NCI-H1417 (cell line): Measurements from ENCODE around the gene ANKRD12.
"Not testable (repeated sequence)": the region's sequence is repeated elsewhere in the genome, so short reads cannot be mapped to it uniquely, and the experiment has no call there.

ENCODE experiments used
- DNase-seq, 3 experiments: peaks; one replicate each; lab custom pipeline; 2025; lab: John Stamatoyannopoulos, UW

ANKRD12 gene

DNA sequence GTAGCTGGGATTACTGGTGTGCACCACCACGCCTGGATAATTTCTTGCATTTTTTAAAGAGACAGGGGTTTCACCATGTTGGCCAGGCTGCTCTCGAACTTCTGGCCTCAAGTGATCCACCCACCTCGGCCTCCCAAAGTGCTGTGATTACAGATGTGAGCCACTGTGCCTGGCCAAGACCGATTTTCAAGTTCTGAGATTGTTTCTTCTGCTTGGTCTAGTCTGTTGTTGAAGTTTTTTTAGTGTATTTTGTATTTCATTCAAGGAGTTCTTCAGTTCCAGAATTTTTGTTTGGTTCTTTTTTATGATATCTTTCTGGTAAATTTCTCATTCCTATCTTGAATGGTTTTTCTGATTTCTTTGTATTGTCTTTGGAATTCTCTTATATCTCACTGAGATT lies 96.4 kb downstream of the ANKRD12 start:
- DNase-seq, result no peak

DNA sequence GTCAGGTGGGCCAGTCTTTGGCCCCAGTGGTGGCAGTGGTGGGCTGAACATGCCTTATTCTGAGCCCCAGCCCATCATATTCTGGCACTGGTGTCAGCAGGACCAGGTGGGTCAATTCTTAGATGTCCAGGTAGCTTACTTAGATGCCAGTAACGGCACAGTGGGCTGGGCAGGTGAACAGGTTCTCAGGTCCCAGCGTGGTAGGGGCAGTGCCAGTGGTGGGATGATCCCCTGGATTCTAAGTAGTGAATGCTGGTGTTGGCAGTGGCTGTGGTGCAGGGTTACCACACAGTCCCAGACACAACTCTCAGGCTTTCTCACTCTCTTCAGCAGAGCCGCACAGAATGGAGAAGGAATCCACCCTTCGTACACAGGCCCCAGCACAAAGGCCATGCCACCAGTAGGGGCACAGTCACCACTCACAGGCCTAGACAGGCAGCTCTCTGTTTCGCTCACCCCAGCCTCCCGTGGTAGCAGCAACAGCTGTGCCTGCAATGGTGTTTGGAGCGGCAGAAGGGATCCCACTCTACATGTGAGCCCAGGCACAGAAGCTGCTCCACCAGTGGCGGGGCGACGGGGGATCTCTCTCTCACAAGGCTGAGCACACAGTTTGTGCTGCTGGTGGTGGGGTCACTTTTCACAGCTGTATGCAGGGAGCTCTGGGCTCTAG lies 97.3 kb downstream of the ANKRD12 start:
- no peak for DNase-seq

DNA sequence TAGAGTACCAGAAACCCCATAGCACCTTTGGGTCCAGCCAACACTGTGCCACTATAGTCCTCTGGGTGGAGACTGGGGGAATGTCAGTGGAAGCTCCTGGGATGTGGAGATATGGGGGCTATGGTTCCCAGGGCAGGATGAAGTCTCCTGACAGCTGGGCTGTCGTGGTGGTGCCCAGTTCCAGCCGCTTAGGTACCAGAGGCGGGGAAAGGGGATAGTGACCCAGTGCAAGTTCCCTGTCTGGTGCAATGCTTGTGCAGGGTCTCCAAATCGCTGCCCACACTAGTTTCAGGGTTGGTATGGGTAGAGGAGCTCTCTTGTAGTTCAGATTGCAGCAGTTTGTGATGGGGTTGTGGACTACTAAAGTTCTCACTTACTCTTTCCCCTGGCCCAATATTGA lies 97.9 kb downstream of the ANKRD12 start:
- DNase-seq, result no peak

DNA sequence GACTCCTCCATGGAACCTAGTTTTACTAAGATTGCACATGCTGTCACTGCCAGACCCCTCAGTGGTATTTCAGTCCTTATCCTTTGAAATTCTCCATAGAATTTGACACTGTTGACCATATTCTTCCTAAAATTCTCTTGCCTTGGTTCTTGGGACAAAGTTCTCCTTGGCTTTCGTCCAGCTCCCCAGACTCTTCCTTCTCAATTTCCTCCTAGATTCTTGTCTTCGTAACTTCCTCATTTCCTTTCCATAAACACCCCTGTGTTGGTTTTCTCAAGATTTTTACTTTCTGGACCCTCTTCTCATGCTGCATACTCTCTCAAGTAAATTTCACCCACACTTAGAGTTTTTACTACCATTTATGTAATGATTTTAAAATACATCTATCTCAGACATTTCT lies 101.4 kb downstream of the ANKRD12 start:
- no peak for DNase-seq

DNA sequence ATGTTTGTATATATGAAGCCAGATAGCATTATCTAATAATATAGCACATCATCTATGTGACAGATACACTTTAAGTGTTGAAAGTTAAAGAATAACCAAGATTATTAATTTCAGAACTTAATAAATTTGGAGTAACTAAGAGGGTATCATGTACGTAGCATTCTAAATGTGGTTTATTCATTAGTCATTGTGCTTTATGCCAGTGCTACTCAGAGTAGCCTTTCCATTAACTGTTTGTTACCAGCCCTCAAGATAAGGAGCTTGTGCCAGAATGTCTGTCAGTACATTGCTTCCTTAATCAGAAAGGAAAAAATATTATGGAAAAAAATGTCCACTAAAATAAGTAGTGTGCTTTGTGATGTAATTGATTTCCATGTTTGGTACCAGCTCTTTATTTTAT lies 103.1 kb downstream of the ANKRD12 start:
- DNase-seq, result no peak

DNA sequence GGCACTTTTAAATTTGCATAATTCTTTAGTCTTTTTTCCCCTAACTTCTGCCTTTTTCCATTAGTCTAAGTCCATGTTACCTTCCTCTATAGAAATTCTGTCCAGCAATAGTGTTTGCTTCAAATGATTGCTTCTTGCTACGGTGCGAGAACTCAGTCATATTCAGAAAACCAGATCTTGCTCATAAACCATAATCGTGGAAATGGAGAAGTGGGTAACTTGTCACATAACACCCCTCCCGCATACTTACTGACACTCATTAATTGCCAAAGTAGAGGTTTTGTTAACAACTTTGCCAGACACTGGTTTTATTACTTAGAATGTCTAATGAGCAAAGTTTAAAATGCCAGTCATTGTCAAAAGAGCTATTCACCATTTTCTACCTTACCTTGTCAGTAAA lies 103.7 kb downstream of the ANKRD12 start:
- no peak for DNase-seq

DNA sequence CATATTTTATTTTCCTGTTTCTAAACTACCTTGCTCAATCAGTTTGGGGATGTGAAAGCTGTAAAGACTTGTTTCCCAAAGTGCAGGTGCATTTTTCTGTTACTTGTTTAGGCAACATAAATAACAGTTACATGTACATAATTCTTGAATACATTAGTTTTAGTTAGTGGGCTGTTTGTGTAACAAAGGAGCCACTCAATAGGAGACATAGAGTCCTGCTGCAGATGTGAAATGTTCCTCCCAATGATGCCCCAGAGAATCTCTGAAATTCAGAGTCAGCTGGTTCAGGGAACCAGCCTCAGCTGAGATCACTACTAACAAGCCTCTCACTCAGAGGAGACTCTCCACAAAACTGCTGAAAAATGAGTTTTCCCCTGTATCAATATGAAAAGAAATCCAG lies 106.4 kb downstream of the ANKRD12 start:
- DNase-seq, result no peak

DNA sequence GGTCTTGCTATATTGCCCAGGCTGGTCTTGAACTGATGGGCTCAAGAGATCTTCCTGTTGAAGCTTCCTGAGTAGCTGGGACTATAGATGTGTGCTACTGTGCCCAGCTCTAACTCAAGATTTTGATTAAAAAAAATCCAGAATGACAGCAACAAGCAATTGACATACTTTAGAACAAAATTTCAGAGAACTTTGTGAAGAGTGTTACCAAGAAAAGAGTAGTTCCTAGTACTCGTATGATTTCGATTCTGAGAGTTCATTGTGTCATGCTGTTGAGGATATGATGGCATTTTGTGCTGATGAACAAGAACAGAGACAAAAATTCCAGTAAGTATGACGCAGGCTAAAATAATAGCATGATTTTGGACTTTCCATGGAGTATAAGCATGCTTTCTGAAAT lies 107.8 kb downstream of the ANKRD12 start:
- DNase-seq, result no peak

DNA sequence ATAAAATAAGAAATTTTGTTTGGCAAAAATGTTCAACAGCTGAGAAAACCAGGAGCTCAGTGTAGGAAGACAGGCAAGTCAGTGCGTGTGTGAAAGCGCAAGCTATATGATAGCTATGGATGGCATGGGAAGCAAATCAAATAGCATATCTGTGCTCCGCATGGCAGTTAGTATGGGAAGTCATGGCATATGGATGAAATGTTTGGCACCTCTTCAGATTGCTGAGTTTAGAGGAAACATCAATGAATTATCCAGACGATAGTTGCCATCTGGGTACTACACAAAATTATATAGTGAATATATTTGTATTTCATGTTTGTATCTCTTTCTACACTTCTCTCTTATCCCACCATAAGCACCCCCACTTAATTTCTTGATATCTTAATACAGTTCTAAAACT lies 112.1 kb downstream of the ANKRD12 start:
- DNase-seq, result no peak

DNA sequence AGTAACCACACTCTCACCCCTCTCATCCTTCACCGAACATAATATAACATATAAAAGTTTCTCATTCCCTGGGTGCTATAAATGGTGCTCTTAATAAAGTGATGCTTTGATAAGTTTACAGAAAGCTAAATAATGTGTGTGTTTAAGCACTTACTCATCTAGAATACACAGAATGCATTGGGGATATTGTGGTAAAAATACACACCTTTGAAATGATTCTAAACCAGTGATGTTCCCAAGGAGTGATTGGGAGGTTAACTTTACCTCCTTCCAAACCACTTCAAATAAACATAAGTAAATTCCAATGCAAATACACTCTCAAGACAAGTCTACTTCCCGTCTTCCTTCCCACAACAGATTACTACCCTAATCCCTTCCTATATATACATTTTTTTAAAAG lies 112.7 kb downstream of the ANKRD12 start:
- no peak for DNase-seq

DNA sequence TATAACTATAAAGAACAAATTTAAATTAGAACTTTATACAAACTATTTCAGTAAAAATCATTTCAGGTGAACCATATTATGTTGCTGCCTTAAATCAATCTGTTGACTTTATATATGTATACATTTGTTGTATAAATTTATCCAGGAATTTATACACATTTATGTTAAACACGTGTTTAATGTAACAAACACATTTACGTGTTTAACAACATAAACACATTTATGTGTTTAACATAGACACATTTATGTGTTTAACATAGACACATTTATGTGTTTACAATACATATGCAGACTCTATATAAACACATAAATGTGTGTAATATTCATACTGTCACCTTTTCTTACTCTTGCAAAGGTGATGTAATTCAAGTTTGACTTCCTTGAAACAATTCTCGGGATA lies 122.6 kb downstream of the ANKRD12 start:
- DNase-seq, result no peak

DNA sequence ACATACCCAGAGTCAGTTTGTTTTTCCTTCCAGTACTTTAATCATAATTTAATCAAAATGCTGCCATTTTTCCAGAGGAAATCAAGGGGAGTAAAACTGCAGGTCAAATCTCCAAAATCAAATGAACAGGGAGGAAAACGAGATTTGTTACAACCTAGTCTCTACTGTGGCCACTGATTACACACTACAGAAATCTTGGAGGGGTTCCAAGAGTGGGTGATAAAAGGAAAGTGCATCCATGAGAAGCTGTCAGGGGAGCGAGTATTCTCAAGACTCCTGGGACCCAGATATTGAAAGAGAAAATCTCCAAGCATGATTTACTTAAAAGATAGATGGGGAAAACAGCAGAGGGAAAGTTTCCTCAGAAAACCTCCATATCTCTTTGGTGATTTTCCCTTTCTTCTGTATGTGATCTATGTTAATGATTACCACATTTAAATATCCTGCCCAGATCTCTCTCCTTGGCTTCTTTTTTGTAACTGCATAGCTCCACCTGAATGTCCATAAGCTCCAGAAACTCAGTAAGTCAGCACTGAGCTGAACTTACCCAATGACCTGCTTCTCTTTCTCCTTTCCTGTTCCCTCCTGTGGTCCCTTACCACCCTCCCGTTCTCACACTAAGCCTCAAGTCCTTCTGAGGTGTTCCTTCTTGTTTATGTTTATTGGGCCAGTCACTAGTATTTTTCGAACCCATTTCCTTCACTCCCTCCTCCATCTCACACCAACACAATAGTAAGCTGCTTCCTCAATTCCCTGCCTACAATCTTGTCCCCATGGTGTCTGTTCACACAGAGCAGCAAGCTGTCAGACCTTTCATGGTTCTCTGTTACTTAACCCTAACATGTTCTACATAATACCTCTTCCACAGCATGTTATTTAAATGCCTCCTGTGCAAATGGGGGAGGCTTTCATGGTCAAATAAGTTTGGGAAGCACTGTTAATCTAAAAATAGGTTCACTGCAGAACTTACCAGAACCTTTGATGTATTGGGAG lies 124.1 kb downstream of the ANKRD12 start:
- no peak for DNase-seq

DNA sequence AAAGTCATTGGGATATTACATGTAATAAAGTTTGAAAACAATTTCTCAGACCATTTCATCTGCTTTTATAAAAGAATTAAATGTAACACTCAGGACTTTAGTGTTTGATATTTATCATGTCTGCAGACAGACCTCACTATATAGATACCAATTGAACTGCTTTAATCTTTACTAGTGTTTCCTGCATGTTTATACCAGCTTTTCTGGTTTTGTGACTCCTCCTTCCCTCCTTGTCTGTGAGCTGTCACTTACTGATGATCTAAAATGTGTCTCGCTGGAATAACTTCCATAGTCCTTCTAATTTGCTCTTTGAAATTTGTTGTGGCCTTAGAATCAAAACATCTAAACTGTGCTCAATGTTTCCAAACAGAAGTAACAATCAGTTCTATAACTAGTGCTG lies 126.7 kb downstream of the ANKRD12 start:
- DNase-seq, result no peak

DNA sequence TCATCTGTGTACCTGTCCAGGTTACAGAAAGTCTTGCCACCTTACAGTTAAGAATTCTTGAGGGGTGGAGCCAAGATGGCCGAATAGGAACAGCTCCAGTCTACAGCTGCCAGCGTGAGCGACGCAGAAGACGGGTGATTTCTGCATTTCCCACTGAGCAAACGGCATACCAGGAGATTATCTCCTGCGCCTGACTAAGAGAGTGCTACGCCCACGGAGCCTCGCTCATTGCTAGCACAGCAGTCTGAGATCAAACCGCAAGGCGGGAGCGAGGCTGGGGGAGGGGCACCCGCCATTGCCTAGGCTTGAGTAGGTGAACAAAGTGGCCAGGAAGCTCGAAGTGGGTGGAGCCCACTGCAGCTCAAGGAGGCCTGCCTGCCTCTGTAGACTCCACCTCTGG lies 128.2 kb downstream of the ANKRD12 start:
- DNase-seq, result not testable (repeated sequence)

DNA sequence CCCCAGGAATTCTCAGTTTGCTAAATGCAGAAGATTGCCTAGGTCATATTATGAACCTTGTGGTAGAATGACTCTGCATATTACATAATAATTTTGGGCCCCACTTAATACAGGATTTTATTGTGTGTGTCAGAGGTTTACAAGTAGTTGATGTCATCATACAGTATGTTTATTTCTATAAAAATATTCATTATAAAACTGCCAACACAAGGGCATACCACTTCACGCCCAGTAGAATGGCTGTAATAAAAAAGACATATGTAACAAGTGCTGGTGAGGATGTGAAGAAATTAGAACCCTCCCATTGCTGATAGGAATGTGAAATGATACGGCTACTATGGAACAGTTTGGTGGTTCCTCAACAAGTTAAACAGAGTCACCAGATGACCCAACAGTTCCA lies 136.6 kb downstream of the ANKRD12 start:
- DNase-seq, result no peak

DNA sequence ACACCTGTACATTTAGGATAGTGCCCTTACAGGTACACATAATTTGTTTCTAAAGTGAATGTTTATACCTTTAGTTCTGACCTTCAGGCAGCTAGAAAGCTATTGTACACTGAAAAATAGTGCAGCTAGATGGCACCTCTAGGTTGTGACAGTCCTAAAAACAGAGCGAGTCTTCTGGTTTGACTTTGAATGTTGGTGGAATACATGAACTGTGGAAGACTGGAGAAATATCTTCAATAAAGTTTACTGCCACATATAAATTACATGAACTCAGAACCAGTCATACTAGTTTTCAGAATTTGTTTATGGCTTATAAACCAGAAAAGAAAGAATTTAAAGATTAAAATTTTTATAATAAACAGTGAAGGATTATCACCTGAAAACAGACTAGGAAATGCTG lies 139.3 kb downstream of the ANKRD12 start:
- no peak for DNase-seq

DNA sequence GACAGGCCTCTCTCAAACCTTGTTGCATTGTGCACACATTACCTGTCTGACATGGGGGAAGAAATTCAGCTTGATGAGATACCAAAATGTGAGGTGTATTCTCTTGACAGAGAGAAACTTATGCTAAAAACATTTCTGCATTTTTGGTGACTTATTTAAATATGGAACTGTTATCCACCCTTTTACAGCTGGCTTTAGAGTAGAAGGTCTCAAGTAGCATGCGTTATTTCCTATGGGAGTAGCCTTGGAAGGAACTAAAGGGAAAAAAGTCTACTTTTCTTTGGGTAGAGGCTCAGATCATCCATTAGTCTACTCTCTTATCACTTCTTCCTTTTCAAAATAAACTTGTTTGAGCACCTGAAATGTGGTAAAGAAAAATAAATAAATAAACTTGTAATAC lies 141.4 kb downstream of the ANKRD12 start:
- no peak for DNase-seq

DNA sequence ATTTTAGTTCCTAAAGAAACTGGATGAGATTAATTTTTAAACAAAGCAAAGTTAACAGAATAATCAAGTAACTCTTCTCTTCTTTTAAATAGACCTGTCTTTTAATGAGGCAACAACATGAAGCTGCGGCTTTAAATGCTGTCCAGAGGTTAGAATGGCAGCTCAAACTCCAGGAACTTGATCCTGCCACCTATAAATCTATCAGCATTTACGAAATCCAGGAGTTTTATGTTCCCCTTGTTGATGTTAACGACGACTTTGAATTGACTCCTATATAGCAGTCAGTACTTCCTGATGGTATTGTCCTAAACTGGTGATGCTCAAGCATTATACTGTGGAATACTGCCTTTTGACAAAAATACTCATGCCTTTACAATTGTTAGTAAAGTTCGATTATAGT lies 144.3 kb downstream of the ANKRD12 start:
- no peak for DNase-seq

DNA sequence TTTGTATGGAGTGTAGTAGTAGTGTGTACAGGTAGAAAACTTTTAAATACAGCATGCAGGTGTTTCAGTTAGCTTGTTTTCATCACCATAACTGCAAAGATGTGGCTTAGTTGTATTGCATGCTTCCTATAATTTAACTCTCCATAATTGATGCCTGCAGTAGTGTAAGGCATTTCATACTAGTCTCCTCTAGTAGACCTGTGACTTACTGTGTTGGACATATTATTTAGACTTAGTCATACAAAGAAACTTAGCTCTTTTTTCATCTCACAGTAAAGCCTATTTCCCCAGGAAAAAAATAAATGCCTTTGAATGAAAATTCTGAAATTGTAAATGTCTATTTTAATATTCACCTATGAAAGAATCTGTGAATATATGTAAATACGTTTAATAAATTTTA lies 145.2 kb downstream of the ANKRD12 start:
- no peak for DNase-seq

DNA sequence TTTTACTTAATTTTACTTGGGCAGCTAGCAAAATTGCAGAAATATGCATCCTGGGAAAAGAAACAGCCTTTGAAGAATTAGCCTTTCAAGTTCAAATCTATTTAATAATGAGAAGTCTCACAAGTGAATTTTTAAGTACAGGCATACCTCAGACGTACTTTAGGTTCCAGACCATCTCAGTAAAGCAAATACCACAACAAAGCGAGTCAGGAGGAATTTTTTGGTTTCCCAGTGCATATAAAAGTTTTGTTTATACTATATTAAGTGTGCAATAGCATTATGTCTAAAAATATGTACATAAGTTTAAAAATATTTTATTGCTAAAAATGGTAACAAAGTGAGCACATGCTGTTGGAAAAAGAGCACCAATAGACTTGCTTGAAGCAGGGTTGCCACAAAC lies 147.2 kb downstream of the ANKRD12 start:
- DNase-seq, result no peak

DNA sequence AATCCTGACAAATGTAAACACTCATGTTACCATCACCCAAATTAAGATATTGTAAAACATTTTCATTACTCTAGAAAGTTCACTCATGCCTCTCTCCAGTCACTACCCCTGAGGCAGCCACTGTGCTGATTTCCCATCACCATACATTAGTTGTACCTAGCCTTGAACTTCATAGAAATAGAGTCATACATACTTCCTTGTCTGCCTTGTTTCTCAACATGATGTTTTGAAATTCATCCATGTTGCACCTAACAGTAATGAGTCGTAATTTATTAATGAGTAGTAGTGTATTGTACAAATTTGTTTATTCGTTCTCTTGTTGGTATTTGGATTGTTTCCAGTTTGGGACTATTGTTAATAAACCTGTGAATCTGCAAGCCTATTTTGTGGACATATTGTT lies 149.0 kb downstream of the ANKRD12 start:
- DNase-seq, result no peak

DNA sequence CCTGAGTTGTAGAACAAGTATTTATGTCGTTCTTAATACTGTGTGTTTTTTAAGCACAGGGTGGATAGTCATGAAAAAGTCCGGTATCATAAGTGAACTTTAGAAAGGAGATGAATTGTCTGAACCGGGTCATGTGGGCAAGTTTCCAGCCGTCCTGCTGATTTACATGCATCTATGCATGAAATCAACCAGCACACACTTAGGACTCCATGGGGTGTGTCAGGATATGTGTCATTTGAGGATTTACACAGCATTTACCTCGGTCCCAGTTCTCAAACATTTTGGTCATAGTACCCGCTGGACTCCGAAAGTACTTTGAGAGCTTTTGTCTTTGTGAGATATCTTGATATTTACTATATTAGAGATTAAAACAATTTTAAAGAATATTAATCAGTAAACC lies 150.5 kb downstream of the ANKRD12 start:
- no peak for DNase-seq

DNA sequence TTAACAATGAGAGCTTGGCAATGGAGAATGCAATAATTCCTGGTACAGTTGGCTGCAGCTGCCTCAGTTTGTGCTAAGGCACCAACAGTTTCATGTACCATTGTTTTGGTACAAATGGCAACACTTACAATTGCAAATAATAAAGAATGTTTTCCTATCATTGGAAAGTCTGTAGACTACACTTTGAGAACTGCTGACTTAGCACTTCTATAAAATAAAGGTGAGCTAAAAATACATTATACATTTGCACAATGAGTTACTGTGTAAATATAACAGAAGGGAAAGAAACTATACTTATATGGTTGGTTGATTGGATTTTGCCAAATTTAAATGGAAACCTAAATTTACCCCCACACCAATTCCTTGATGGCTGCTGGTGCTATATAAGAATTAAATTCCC lies 153.1 kb downstream of the ANKRD12 start:
- DNase-seq, result no peak

DNA sequence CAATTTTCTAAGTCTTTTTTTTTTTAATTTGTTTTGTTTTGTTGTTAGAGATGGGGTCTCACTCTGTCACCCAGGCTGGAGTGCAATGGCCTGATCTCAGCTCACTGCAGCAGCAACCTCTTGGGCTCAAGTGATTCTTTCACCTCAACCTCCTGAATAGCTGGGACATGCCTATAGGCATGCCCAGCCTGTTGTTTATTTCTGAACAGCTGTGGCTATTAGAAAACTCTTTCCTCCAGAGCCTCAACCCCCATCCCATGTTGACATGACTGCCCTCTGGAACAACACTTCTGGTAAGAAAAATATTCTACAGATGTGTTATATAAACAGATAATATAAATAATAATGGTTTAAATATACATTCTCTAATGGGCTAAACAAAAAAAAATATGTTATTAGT lies 153.6 kb downstream of the ANKRD12 start:
- no peak for DNase-seq
